ENCODE measurements around the gene OR1L8. TPM values are rescaled to one million over a fixed set of nuclear protein-coding genes. Genes with fewer than 3 reads are reported as not detected.

OR1L8 gene
- total and polyA plus RNA-seq, 8 donors = 0.55 TPM; not detected in 7

- no peaks in the 10 kb centered on the region for H3K36me3 ChIP-seq
- no peak overlapping the region for H3K4me3 ChIP-seq
- intact Hi-C loops (cut with DNase I; ENCODE audit: low total_unique reads) = no loop called here
- no peaks in the 10 kb centered on the region for H3K4me1 ChIP-seq
- H3K27me3 ChIP-seq = no peaks in the 10 kb centered on the region
- TF ChIP-seq POLR2A (IDR thresholded peaks at IDR 0.05) (no peak), CTCF (IDR thresholded peaks at IDR 0.05) (no peak), EP300 (IDR thresholded peaks at IDR 0.05) (no peak), POLR2AphosphoS5 (IDR thresholded peaks at IDR 0.05) (no peak)
- H3K27ac ChIP-seq = no peak overlapping the region
- peaks cover 0 to 5% (median 0%) of the 10 kb centered on the region in 4 donors for H3K9me3 ChIP-seq
- WGBS, 5 donors = 81 to 96% (median 88%) methylated on average over 4 of the region's 4 CpGs
- DNase-seq = no peak
These were observed 15.3 kb downstream of the OR1L8 start for GRCh38 chr9:122567901-122568300.

GRCh38 chr9:122562134-122562760 is 20.9 kb downstream of the OR1L8 start:
- intact Hi-C loops (cut with DNase I; ENCODE audit: low total_unique reads) = no loop called here
- H3K4me1 ChIP-seq = no peaks in the 10 kb centered on the region
- H3K27ac ChIP-seq = no peak overlapping the region
- H3K4me3 ChIP-seq = no peak overlapping the region
- 45 to 54% (median 49%) methylated on average over 6 to 9 of the region's 9 CpGs for WGBS, 5 donors
- H3K27me3 ChIP-seq = no peaks in the 10 kb centered on the region
- peak in 1 of 2 donors; percentile 13 for DNase-seq
- H3K36me3 ChIP-seq = no peaks in the 10 kb centered on the region
- H3K9me3 ChIP-seq = peaks cover 0 to 12% (median 0%) of the 10 kb centered on the region in 4 donors
- TF ChIP-seq POLR2AphosphoS5 (IDR thresholded peaks at IDR 0.05) (no peak), EP300 (IDR thresholded peaks at IDR 0.05) (no peak), CTCF (IDR thresholded peaks at IDR 0.05) (no peak), POLR2A (IDR thresholded peaks at IDR 0.05) (no peak)

GRCh38 chr9:122561446-122561845 is 21.7 kb downstream of the OR1L8 start:
- Histone ChIP-seq H3K4me1 (no peaks in the 10 kb centered on the region), H3K27me3 (no peaks in the 10 kb centered on the region), H3K4me3 (no peak overlapping the region), H3K9me3 (peaks cover 0 to 12% (median 0%) of the 10 kb centered on the region in 4 donors), H3K36me3 (no peaks in the 10 kb centered on the region), H3K27ac (no peak overlapping the region)
- DNase-seq = no peak
- TF ChIP-seq POLR2AphosphoS5 (IDR thresholded peaks at IDR 0.05) (no peak), CTCF (IDR thresholded peaks at IDR 0.05) (no peak)
- 67 to 80% (median 77%) methylated on average over 4 of the region's 4 CpGs for WGBS, 5 donors
- intact Hi-C loops (cut with DNase I; ENCODE audit: low total_unique reads) = no loop called here

GRCh38 chr9:122552812-122553211 is 30.4 kb downstream of the OR1L8 start, which contains the start of gene OR1N2:
TSS of gene OR1N2 (plus strand) at chr9:122553112. CDS start at chr9:122553212, 100 bp downstream.
- Histone ChIP-seq H3K36me3 (no peaks in the 10 kb centered on the region), H3K4me1 (no peaks in the 10 kb centered on the region), H3K27me3 (no peaks in the 10 kb centered on the region), H3K4me3 (no peak within 1 kb of the TSS), H3K9me3 (no peaks in the 10 kb centered on the region), H3K27ac (no peak within 1 kb of the TSS)
- TF ChIP-seq CTCF (IDR thresholded peaks at IDR 0.05) = no peak
- TF ChIP-seq POLR2A (IDR thresholded peaks at IDR 0.05) = no peak
- TF ChIP-seq POLR2AphosphoS5 (IDR thresholded peaks at IDR 0.05) = no peak
- no peak for TF ChIP-seq EP300 (IDR thresholded peaks at IDR 0.05)
- intact Hi-C loops (cut with DNase I; ENCODE audit: low total_unique reads) = no loop called here
- WGBS, 5 donors = 50 to 77% (median 60%) methylated on average over 2 of the region's 2 CpGs
- DNase-seq = no peak

Measured in stomach (tissue), 9 donors.